Activated gamma-delta T cell treated with Interleukin-2 at 50 U/mL for 16 hours (primary cell): Measurements from ENCODE around the gene FOXO1.

Source experiments
- DNase-seq: peaks from one replicate; pipeline ENCODE4 v3.0.0-alpha.2; 2020

The FOXO1 gene

GRCh38 chr13:40635315-40635995 is 31.0 kb downstream of the FOXO1 start:
- DNase-seq, result no peak

DNA sequence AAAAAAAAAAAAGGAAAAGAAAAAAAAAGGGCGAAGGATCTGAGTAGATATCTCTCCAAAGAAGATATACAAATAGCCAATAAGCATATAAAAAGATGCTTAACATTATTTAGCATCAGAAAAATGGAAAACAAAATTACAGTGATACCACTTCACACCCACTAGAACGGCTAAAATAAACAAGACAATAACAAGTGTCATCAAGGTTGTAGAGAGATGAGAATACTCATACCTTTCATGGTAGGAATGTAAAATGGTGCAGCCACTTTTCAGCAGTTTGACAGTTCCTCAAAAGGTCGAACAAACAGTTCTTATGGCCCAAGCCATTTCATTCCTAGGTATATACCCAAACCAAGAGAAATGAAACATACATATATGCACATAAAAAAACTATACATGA is 33.5 kb downstream of the FOXO1 start:
- DNase-seq, result no peak

GRCh38 chr13:40631605-40632004 is 34.8 kb downstream of the FOXO1 start:
- DNase-seq, result no peak

- no peak for DNase-seq
Observed at GRCh38 chr13:40629678-40630384, 36.6 kb downstream of the FOXO1 start.

- no peak for DNase-seq
Observed at GRCh38 chr13:40626977-40627376, 39.5 kb downstream of the FOXO1 start.

DNA sequence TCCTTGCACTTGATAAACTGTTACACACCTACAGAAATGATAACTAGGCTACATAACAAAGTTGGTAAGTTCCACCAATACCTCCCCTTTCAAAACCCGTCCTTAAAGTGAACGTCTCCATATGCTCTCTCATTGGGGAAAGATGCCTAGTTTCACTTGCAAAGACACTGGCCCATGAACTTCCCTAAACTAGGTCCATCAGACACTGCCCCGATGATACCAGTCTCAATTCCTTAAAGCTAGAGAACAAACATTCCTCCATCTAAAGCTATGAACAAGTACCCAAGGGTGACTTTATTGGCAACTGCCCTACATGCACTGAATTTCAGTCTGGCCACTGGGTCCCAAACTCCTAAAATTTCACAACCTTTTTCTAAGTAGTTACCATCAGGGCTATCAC is 39.9 kb downstream of the FOXO1 start:
- no peak for DNase-seq

- no peak for DNase-seq
Observed at GRCh38 chr13:40624986-40625385, 41.5 kb downstream of the FOXO1 start.

DNA sequence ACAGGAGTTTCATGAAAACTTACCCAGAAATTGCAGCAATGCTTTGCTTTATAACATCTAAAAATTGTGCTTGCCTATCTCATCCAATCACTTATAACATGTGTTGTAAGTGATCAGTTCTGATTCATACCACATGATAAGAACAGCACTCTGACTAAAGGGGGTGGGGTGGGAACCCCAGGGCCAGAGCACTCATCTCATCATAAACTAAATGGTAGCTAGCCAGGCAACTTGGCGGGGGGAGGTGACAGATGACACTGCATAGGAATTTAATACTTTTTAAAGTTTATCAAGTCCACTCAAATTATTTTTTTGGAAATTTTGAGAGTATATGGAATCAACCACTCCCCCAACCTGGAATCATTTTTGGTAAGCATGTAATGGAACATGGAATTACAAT is 42.1 kb downstream of the FOXO1 start:
- DNase-seq, result no peak

GRCh38 chr13:40622761-40623160 is 43.7 kb downstream of the FOXO1 start:
- no peak for DNase-seq

GRCh38 chr13:40622246-40622645 is 44.2 kb downstream of the FOXO1 start:
- DNase-seq, result no peak

GRCh38 chr13:40619479-40619814 is 47.0 kb downstream of the FOXO1 start:
- no peak for DNase-seq

DNA sequence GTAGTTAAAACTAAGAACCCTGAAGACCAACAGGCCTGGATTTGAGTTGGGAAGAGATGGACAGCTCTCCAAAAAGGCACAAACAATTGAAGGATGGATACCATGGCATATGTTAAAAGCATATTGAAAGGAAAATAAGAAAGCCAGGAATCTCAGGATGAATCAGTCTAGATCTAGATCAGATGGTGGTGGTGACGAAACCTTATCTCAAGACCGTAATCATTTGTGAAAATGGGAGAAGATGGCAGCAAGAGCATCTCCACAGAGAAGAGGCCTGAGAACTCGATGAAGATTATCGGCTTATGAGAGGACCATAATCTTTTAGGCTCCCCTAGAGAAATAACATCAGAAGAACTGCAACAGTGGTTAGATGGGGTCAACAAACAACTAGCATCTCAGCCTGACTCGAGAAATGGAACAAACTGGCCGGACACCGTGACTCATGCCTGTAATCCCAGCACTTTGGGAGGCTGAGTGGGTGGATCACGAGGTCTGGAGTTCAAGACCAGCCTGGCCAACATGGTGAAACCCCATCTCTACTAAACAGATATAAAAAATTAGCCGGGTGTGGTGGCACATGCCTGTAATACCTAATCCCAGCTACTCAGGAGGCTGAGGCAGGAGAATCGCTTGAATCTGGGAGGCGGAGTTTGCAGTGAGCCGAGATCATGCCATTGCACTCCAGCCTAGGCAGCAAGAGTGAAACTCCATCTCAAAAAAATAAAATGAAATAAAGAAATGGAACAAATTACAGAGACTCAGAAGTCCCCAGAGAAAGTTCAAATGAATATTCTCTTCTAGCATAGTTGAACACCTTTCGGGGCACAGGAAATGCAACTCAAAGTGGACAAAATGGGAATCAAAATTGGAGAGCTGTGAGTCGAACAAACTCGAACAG is 47.6 kb downstream of the FOXO1 start:
- no peak for DNase-seq

GRCh38 chr13:40617801-40618356 is 48.6 kb downstream of the FOXO1 start:
- no peak for DNase-seq

GRCh38 chr13:40615619-40616018 is 50.8 kb downstream of the FOXO1 start:
- no peak for DNase-seq

GRCh38 chr13:40613914-40614313 is 52.5 kb downstream of the FOXO1 start:
- DNase-seq, result no peak

DNA sequence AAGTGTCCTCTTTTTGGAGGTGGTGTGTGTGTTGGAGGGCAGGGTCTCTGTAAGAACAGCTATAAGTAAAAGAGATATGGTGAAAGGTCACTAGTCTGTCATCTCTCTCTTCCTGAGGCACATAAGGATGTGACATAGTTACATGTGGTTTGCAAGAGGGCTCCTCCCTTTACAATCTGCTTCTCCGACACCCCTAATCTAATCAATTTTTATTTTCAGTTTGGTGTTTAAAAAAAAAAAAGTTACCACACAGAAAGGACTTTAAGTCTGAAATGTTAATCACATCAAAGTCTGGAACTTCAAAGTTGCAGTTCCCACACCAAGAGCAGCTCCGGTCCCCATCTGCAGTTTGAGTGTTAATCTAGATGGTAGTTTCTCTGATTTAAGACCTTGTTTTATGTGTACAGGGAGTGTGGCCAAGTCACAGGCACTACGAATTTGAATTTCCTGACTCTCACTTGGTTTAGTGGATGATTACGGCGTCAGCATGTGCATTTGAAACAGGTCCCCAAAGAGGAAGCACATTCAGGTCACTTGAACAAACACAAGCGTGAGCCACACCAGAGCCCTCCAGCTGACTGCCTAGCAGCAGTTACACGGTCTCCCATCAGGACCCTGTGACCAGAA is 53.1 kb downstream of the FOXO1 start:
- DNase-seq, result peak; percentile 51

DNA sequence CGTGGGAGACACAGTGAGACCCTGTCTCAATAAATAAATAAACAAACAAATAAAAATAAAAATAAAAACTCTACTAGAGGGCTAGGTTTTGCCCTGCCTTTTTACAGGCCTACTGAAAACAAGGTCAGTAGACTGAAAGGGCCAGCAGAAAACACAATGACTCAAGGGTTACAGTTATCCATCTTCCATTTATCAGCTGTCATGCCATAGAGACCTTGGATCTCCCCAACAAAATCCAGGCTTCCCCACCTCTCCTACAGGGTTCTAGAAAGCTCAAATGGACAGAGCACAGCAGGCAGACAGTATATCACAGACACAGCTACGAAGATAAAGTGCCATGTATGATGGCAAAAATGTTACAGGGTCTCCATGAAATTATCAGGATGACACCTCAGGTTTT is 54.4 kb downstream of the FOXO1 start:
- no peak for DNase-seq

DNA sequence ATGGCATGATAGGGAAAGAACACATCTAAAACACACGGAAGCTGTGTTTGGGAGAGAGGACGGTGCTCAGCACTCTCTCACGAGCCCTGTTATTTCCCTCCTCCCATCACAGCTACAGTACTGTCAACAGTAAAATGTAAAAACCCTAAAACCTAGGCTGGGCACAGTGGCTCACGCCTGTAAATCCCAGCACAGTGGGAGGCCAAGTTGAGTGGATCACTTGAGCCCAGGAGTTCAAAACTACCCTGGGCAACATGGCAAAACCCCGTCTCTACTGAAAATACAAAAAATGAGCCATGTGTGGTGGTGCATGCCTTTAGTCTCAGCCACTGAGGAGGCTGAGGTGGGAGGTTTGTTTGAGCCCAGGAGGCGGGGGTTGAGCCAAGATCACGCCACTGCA is 54.8 kb downstream of the FOXO1 start:
- no peak for DNase-seq

GRCh38 chr13:40611004-40611403 is 55.4 kb downstream of the FOXO1 start:
- no peak for DNase-seq

- DNase-seq, result no peak
Observed at GRCh38 chr13:40609972-40610726, 56.3 kb downstream of the FOXO1 start.

GRCh38 chr13:40608308-40608707 is 58.1 kb downstream of the FOXO1 start:
- no peak for DNase-seq

GRCh38 chr13:40605573-40605972 is 60.9 kb downstream of the FOXO1 start:
- DNase-seq, result no peak
